ENCODE measurements around the gene RABL6. TPM values are rescaled to one million over a fixed set of nuclear protein-coding genes. Genes with fewer than 3 reads are reported as not detected.
"Not testable (repeated sequence)": the region's sequence is repeated elsewhere in the genome, so short reads cannot be mapped to it uniquely, and the experiment has no call there.

The RABL6 gene
- polyA plus RNA-seq, 2 donors = 46.5 to 61.7 TPM

DNA sequence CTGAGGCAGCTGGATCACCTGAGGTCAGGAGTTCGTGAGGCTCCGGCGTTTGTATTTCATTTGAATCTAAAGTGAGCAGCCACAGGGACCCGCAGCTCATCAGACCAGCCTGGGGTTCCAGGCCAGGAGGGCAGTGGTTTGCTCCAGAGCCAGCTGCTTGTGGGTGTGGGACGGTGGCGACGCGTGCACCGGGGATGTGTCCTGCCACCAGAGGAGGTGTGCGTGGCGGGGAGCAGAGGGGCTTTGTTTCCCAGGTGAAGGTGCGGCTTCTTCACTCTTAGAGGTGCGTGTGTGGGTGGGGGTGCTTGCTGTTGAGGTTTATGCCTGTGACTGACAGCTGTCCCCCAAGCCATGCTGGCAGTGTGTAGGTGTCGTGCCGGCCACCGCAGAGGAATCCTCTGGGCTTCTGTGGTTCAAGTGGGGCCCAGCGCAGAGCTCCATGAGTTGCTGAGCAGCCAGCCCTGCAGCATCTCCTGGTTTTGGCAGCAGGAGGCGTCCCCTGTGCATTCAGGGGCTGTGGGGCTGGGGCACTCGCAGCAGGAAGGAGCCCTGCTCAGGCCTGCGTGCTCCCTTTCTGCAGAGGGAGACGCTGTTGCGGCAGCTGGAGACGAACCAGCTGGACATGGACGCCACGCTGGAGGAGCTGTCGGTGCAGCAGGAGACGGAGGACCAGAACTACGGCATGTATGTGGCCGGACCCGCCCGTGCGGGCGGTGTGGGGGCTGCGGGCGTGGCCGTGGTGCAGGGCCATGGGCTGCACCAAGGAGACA lies 27.6 kb downstream of the RABL6 start:
- 91 to 92% methylated on average over 36 of the region's 36 CpGs for WGBS, 2 donors
- peaks cover 0 to 45% of the 10 kb centered on the region in 2 donors for H3K36me3 ChIP-seq (ENCODE audit: control insufficient read depth in 2 of 2, insufficient read depth in 2 of 2, low read length in 1 of 2)
- H3K4me1 ChIP-seq (ENCODE audit: control insufficient read depth in 2 of 2, insufficient read depth in 2 of 2, low read length in 1 of 2) = no peaks in the 10 kb centered on the region
- H3K27me3 ChIP-seq (ENCODE audit: control insufficient read depth in 1 of 2, insufficient read depth in 2 of 2, low read length in 2 of 2) = no peaks in the 10 kb centered on the region
- H3K27ac ChIP-seq (ENCODE audit: low read depth in 2 of 2, low read length in 1 of 2) = no peak overlapping the region
- H3K9me3 ChIP-seq (ENCODE audit: control insufficient read depth in 2 of 2, insufficient read depth in 1 of 2, low read depth in 1 of 2, low read length in 1 of 2) = no peaks in the 10 kb centered on the region
- H3K4me3 ChIP-seq (ENCODE audit: low read depth in 1 of 2, low read length in 2 of 2) = no peak overlapping the region

DNA sequence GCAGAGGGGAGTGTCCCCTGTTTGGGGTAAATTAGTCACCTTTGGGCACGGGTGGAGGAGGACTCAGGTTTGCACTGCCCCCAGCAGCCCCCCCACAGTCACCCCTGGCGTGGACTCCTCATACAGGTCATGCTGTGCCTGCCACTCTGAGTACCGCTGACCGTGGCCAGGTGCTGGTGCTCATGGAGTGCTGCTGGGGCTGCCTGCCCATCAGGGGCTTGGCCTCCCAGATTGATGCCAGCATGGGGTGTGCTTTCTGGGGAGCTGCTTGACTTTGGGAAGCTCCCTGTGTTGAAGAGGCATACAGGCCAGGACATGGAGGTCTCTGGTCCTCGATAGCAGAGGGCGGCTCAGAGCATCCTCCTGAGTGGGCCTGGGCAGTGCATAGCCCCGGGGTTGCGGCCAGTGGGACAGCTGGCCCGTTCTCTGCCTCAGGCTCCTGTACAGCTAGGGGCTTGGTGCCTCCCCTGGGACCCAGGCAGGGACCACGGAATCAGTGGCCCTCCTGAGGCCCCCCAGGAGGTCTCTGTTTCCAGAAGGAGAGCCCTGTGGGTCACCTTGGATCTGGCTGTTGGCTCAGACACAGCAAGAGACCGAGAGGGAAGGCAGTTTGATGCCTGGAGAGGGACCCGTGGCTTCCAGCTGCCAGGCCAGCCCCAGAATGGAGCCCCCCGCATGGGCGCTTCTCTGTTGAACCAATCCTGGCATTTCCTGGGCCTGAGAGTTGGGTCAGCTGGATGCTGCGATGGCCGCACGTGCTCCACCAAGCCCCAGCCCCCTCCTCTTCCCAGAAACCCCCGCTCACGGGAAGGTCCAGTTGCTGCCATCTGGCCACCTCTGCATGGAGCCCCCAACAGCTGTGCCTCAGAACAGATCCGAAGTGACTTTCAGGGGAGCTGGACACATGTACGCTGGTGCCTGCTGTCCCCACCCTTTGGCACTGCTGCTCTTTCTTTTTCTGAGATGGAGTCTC lies 28.5 kb downstream of the RABL6 start:
- H3K4me1 ChIP-seq (ENCODE audit: control insufficient read depth in 2 of 2, insufficient read depth in 2 of 2, low read length in 1 of 2) = peaks cover 0 to 2% of the 10 kb centered on the region in 2 donors
- peaks cover 0 to 40% of the 10 kb centered on the region in 2 donors for H3K36me3 ChIP-seq (ENCODE audit: control insufficient read depth in 2 of 2, insufficient read depth in 2 of 2, low read length in 1 of 2)
- no peaks in the 10 kb centered on the region for H3K27me3 ChIP-seq (ENCODE audit: control insufficient read depth in 1 of 2, insufficient read depth in 2 of 2, low read length in 2 of 2)
- no peak overlapping the region for H3K27ac ChIP-seq (ENCODE audit: low read depth in 2 of 2, low read length in 1 of 2)
- 87 to 94% methylated on average over 20 to 21 of the region's 21 CpGs for WGBS, 2 donors
- H3K9me3 ChIP-seq (ENCODE audit: control insufficient read depth in 2 of 2, insufficient read depth in 1 of 2, low read depth in 1 of 2, low read length in 1 of 2) = no peaks in the 10 kb centered on the region
- no peak overlapping the region for H3K4me3 ChIP-seq (ENCODE audit: low read depth in 1 of 2, low read length in 2 of 2)

DNA sequence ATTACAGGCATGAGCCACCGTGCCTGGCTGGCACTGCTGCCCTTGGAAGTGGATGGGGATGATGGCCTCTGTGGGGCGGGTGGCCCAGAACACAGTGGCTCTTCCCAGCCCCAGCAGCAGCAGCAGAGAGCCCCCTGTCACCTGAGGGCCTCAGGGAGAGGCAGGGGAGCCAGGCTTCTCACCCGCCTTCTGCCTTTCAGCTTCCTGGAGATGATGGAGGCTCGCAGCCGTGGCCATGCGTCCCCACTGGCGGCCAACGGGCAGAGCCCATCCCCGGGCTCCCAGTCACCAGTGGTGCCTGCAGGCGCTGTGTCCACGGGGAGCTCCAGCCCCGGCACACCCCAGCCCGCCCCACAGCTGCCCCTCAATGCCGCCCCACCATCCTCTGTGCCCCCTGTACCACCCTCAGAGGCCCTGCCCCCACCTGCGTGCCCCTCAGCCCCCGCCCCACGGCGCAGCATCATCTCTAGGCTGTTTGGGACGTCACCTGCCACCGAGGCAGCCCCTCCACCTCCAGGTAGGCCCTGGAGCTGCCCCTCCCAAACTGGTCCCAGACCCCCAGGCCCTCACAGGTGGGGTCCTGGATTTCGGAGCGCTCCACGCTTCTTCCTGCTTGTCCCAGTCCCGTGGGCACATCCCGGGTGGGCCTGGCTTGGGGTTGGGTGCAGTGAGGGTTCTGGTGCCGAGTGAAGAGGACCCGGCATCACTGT lies 29.6 kb downstream of the RABL6 start:
- Histone ChIP-seq H3K4me1 (ENCODE audit: control insufficient read depth in 2 of 2, insufficient read depth in 2 of 2, low read length in 1 of 2) (peaks cover 0 to 8% of the 10 kb centered on the region in 2 donors), H3K27me3 (ENCODE audit: control insufficient read depth in 1 of 2, insufficient read depth in 2 of 2, low read length in 2 of 2) (no peaks in the 10 kb centered on the region), H3K9me3 (ENCODE audit: control insufficient read depth in 2 of 2, insufficient read depth in 1 of 2, low read depth in 1 of 2, low read length in 1 of 2) (no peaks in the 10 kb centered on the region), H3K27ac (ENCODE audit: low read depth in 2 of 2, low read length in 1 of 2) (no peak overlapping the region), H3K36me3 (ENCODE audit: control insufficient read depth in 2 of 2, insufficient read depth in 2 of 2, low read length in 1 of 2) (peaks cover 0 to 29% of the 10 kb centered on the region in 2 donors), H3K4me3 (ENCODE audit: low read depth in 1 of 2, low read length in 2 of 2) (no peak overlapping the region)
- 88 to 92% methylated on average over 21 to 27 of the region's 27 CpGs for WGBS, 2 donors

- H3K4me1 ChIP-seq (ENCODE audit: control insufficient read depth in 2 of 2, insufficient read depth in 2 of 2, low read length in 1 of 2) = peaks cover 0 to 11% of the 10 kb centered on the region in 2 donors
- peaks cover 0 to 25% of the 10 kb centered on the region in 2 donors for H3K36me3 ChIP-seq (ENCODE audit: control insufficient read depth in 2 of 2, insufficient read depth in 2 of 2, low read length in 1 of 2)
- 93 to 94% methylated on average over 15 of the region's 15 CpGs for WGBS, 2 donors
- H3K4me3 ChIP-seq (ENCODE audit: low read depth in 1 of 2, low read length in 2 of 2); H3K27me3 ChIP-seq (ENCODE audit: control insufficient read depth in 1 of 2, insufficient read depth in 2 of 2, low read length in 2 of 2); H3K9me3 ChIP-seq (ENCODE audit: control insufficient read depth in 2 of 2, insufficient read depth in 1 of 2, low read depth in 1 of 2, low read length in 1 of 2); H3K27ac ChIP-seq (ENCODE audit: low read depth in 2 of 2, low read length in 1 of 2): not testable (repeated sequence)
These were observed 30.1 kb downstream of the RABL6 start for GRCh38 chr9:136837856-136838277.

GRCh38 chr9:136838314-136839228 lies 30.8 kb downstream of the RABL6 start:
- WGBS, 2 donors = 80 to 84% methylated on average over 29 of the region's 29 CpGs
- H3K36me3 ChIP-seq (ENCODE audit: control insufficient read depth in 2 of 2, insufficient read depth in 2 of 2, low read length in 1 of 2) = peaks cover 0 to 25% of the 10 kb centered on the region in 2 donors
- peaks cover 0 to 15% of the 10 kb centered on the region in 2 donors for H3K4me1 ChIP-seq (ENCODE audit: control insufficient read depth in 2 of 2, insufficient read depth in 2 of 2, low read length in 1 of 2)
- no peak overlapping the region for H3K27ac ChIP-seq (ENCODE audit: low read depth in 2 of 2, low read length in 1 of 2)
- H3K9me3 ChIP-seq (ENCODE audit: control insufficient read depth in 2 of 2, insufficient read depth in 1 of 2, low read depth in 1 of 2, low read length in 1 of 2) = no peaks in the 10 kb centered on the region
- H3K27me3 ChIP-seq (ENCODE audit: control insufficient read depth in 1 of 2, insufficient read depth in 2 of 2, low read length in 2 of 2) = no peaks in the 10 kb centered on the region
- no peak overlapping the region for H3K4me3 ChIP-seq (ENCODE audit: low read depth in 1 of 2, low read length in 2 of 2)

GRCh38 chr9:136839229-136840139 lies 31.7 kb downstream of the RABL6 start:
- H3K27ac ChIP-seq (ENCODE audit: low read depth in 2 of 2, low read length in 1 of 2) = no peak overlapping the region
- peaks cover 0 to 15% of the 10 kb centered on the region in 2 donors for H3K4me1 ChIP-seq (ENCODE audit: control insufficient read depth in 2 of 2, insufficient read depth in 2 of 2, low read length in 1 of 2)
- H3K36me3 ChIP-seq (ENCODE audit: control insufficient read depth in 2 of 2, insufficient read depth in 2 of 2, low read length in 1 of 2) = peaks cover 0 to 22% of the 10 kb centered on the region in 2 donors
- WGBS, 2 donors = 87 to 89% methylated on average over 36 of the region's 36 CpGs
- H3K27me3 ChIP-seq (ENCODE audit: control insufficient read depth in 1 of 2, insufficient read depth in 2 of 2, low read length in 2 of 2) = no peaks in the 10 kb centered on the region
- no peak overlapping the region for H3K4me3 ChIP-seq (ENCODE audit: low read depth in 1 of 2, low read length in 2 of 2)
- H3K9me3 ChIP-seq (ENCODE audit: control insufficient read depth in 2 of 2, insufficient read depth in 1 of 2, low read depth in 1 of 2, low read length in 1 of 2) = no peaks in the 10 kb centered on the region

DNA sequence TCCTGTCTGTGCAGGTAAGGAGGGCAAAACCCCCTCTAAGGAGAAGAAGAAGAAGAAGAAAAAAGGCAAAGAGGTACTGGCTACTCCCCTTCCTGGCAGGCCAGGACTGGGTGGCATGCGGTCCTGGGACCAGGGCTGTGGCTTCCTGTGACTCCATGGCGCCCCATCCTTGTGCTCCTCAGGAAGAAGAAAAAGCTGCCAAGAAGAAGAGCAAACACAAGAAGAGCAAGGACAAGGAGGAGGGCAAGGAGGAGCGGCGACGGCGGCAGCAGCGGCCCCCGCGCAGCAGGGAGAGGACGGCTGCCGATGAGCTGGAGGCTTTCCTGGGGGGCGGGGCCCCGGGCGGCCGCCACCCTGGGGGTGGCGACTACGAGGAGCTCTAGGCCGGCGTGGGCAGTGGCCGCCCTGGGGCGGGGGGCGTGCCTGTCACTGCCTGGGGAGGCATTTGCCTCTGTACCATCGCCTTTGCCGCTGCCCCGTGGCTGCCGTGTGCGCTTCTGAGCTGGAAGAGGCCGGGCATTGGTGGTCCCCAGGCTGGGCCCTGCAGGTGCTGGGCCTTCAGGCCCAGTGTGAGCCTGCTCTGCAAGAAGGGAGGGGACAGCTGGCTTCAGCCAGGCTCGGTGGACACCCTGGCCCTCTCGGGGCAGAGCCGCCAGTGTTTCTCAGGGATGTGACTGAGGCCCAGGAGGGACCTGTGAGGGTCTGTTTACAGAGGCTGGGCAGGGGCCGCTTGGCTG lies 32.6 kb downstream of the RABL6 start:
- peaks cover 0 to 17% of the 10 kb centered on the region in 2 donors for H3K4me1 ChIP-seq (ENCODE audit: control insufficient read depth in 2 of 2, insufficient read depth in 2 of 2, low read length in 1 of 2)
- H3K36me3 ChIP-seq (ENCODE audit: control insufficient read depth in 2 of 2, insufficient read depth in 2 of 2, low read length in 1 of 2) = peaks cover 0 to 22% of the 10 kb centered on the region in 2 donors
- H3K27me3 ChIP-seq (ENCODE audit: control insufficient read depth in 1 of 2, insufficient read depth in 2 of 2, low read length in 2 of 2) = no peaks in the 10 kb centered on the region
- no peak overlapping the region for H3K27ac ChIP-seq (ENCODE audit: low read depth in 2 of 2, low read length in 1 of 2)
- H3K4me3 ChIP-seq (ENCODE audit: low read depth in 1 of 2, low read length in 2 of 2) = no peak overlapping the region
- WGBS, 2 donors = 66 to 71% methylated on average over 26 to 32 of the region's 32 CpGs
- peaks cover 0 to 2% of the 10 kb centered on the region in 2 donors for H3K9me3 ChIP-seq (ENCODE audit: control insufficient read depth in 2 of 2, insufficient read depth in 1 of 2, low read depth in 1 of 2, low read length in 1 of 2)

All from esophagus (tissue), 2 donors.